CD4-positive, alpha-beta T cell treated with Interferon gamma for 1 hour (primary cell): Measurements from ENCODE around the gene ABTB1.
"Not testable (repeated sequence)": the region's sequence is repeated elsewhere in the genome, so short reads cannot be mapped to it uniquely, and the experiment has no call there.

ENCODE experiments used
- DNase-seq: peaks from one replicate; pipeline ENCODE4 v3.0.0-alpha.2; 2020

Gene ABTB1

DNA sequence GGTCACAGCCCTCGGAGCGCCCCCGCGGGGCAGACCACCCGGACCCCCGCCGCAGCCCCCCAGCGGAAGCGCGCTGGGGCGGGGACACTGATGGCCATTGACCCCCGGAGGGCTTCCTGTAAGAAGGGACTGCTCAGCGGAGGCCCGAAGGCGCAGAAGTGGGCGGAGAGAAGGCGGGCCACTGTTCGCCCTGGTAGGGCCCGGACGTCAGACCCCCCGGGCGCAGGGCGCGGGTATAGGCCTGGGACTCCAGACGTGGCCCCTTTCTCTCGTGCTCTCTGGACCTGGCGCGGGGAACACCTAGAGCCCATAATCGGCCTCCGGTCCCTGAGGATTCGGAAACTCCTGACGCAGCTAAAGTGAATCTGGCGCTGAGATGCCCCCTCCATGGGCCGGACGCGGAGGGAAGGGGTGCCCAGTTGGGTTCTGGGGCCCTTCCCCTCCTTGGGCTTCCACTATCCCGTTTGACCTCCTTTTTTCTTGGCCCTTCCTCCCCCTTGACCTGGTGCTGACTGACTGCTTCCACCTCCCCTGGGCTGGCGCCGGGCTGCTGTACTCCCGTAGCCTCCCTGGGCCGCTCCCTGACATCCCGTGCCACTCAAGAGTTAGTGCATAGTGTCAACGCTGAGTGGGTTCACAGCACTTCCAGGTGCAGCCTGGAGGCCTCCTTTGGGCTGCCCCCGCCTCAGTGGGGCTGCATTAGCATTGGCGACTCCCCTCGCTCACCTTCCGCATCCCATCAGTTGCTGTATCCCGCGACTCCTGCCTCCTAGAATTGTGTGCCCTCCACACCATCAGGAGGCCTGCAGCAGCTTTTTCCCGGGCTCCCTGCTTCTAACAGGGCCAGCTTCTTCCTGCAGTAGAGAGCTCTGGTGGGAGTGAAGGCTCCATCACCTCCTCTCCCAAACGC, 694 bp downstream of the ABTB1 start:
- peak; percentile 51 for DNase-seq

- no peak for DNase-seq
These were observed 1.5 kb downstream of the ABTB1 start for GRCh38 chr3:127674101-127674721.

DNA sequence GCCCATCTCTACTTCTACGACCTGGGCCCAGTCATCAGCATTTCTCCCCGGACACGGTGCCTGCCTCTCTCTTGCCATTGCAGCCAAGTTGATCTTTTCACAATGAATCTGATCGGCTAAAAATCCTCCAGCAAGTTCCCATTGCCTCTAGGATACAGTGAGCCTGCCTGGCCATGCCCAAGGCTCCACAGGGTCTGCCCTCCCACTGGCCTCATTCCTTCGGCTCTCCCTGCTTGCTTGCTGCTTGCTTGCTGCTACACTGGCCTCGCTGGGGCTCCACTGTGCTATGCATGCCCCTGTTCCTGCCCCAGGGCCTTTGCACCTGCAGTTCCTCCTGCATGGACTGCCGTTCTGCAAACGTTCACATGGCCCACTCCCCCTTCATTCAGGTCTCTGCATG, 2.0 kb downstream of the ABTB1 start:
- DNase-seq = no peak

DNA sequence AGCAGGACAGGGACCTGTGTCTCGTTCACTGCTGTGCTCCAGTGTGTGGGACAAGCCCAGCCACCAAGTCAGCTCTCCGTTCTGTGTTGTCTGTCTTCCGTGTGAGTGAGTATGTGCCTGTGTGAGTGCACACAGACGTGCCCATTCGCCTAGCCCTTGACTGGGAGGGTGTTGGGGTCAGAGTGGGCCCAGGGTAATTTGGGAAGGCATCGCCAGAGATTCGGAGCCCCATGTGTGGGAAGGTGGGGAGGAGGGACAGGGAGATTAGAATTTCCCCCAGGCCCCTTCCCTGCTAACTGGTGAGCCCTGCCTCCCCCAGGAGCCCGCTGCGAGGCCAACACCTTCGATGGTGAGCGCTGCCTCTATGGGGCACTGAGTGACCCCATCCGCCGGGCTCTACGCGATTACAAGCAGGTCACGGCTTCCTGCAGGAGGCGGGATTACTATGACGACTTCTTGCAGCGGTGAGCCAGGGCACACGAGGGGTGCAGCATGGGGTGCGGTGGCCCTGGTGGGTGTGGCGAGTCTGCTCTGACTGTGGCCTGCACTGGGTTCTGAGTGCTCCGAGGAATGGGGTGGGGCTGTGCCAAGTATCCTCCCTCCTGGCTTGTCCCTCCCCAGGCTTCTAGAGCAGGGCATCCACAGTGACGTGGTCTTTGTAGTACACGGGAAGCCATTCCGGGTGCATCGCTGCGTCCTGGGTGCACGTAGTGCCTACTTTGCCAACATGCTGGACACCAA, 3.1 kb downstream of the ABTB1 start:
- no peak for DNase-seq

DNA sequence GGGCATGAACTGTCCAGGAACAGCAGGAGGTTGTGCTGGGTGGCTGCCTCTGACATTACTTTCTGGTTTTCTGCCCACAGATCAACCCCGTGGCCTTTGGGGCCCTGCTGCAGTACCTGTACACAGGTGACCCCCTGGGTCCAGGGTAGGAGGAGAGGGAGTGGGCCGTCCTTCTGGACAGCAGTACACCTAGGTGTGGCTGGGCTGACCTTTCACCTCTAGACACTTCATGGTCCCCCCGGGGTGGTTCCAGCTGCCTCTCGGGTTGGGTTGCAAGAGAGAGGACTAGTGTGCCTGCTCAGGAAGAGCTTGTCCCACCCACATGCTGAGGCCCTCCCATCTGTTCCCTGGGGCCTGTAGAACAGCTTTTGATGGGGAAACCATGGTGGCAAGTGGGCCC, 3.7 kb downstream of the ABTB1 start:
- DNase-seq = no peak

DNA sequence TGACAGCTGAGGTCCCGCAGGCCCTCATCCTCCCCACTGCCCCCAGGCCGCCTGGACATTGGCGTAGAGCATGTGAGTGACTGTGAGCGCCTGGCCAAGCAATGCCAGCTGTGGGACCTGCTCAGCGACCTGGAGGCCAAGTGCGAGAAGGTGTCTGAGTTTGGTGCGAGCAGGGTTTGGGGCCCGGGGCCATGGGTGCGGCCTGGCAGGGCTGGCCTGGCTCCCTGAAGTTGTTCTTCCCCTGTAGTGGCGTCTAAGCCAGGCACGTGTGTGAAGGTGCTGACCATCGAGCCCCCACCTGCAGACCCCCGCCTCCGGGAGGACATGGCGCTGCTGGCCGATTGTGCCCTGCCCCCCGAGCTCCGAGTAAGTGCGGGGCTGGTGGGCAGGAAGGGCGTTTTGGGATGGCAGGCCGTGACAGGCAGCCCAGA, 4.2 kb downstream of the ABTB1 start:
- DNase-seq = no peak

- DNase-seq = no peak
These were observed 5.0 kb downstream of the ABTB1 start for GRCh38 chr3:127677541-127678314.

- no peak for DNase-seq
These were observed 5.5 kb downstream of the ABTB1 start for GRCh38 chr3:127678315-127678599.

- no peak for DNase-seq
These were observed 6.1 kb downstream of the ABTB1 start for GRCh38 chr3:127678611-127679533.

DNA sequence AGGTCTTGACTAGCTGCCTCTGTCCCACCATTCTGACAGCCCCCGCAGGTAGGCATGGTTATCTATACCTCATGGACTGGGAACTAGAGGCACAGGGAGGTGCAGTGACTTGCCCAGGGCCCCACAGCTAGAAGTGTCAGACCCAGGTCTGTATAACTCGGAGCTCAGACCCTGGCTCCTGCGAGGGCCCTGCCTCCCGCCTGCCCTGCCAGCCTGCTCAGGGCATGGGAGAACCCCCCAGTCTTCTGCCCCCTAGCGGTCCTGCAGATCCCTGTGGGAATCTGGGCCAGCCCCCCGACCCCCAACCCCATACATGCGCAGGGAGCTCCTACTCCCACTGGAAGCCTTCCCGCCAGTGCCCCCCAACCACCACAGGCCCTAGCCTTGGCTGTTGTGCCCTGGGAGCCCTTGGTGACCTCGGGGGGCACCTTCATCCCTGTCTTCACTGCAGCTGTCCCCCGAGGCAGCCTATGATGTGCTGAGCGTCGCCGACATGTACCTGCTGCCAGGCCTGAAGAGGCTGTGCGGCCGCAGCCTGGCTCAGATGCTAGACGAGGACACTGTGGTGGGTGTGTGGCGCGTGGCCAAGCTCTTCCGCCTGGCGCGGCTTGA, 6.9 kb downstream of the ABTB1 start:
- DNase-seq = no peak

- no peak for DNase-seq
These were observed 7.5 kb downstream of the ABTB1 start for GRCh38 chr3:127680146-127680661.

- DNase-seq = no peak
These were observed 8.1 kb downstream of the ABTB1 start for GRCh38 chr3:127680798-127681221.

- not testable (repeated sequence) for DNase-seq
These were observed 9.4 kb downstream of the ABTB1 start for GRCh38 chr3:127682175-127682554.

DNA sequence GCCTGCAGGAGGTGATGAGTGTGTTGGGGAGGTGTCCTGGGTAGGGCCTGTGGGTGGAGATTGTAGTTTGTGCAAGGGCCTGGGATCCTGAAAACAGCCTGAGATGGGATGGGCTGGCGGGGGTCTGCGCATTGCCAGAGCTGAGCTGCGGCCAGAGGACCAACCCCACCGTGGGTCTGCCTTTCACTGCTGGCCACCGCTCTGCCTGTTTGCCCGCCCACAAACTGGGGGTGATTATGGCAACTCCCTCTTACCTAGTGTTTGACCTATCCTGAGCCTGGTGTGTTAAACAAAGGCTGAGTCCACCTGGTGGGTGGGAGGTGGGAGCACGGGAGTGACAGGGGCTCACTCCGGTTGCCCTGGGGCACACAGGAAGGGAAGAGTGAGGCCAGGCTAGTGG, 9.8 kb downstream of the ABTB1 start:
- no peak for DNase-seq

- no peak for DNase-seq
These were observed 12.3 kb downstream of the ABTB1 start for GRCh38 chr3:127684871-127685707.

DNA sequence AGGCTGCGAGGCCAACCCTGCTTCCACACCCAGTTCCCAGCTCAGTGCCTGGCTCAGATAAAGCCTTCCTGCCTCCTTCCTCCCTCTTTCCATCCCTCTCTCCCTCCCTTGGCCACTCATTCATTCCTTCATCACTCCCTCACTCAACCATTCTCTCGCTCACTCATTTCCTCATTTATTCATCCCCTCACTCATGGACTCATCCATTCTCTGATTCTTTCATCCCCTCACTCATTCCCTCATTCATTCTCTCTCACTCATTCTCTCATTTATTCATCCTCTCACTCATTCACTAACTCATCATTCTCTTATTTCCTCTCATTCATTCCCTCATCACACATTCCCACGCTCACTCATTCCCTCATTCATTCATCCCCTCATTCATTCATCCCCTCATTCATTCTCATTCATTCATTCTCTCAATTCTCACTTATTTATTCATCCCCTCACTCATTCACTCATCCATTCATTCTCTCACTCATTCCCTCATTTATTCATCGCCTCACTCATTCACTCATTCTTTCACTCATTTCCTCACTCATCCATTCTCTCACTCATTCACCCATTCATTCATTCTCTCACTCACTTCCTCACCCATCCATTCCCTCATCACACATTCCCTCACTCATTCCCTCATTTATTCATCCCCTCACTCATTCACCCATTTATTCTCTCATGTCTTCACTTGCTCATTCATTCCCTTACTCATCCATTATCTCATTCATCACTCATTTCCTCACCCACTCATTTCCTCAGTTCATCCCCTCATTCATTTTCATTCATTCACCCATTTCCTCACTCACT, 13.2 kb downstream of the ABTB1 start:
- DNase-seq = no peak

DNA sequence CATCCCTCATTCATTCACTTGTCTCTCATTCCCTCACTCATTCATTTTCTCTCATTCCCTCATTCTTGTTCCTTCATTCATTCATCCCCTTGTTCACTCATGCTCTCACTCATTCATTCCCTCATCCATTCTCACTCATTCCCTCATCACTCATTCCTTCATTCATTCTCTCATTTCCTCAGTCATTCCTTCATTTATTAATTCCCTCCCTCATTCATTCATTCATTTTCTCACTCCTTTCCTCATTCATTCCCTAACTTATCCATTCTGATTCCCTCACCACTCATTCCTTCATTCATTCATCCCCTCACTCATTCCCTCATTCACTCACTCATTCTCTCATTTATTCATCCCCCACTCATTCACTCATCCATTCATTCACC, 13.8 kb downstream of the ABTB1 start:
- DNase-seq = no peak

GRCh38 chr3:127687228-127687737, 14.5 kb downstream of the ABTB1 start:
- no peak for DNase-seq

GRCh38 chr3:127688022-127688415, 15.3 kb downstream of the ABTB1 start:
- no peak for DNase-seq
